Fibroblast of lung (primary cell): ENCODE results near the gene KCNH1. TPM values are rescaled to one million over a fixed set of nuclear protein-coding genes. Genes with fewer than 3 reads are reported as not detected.

ENCODE experiments used
- DNase-seq, 2 donors: peaks; one replicate each; pipeline versions ENCODE4 v3.0.0 to v3.0.0-alpha.2; 2010; ENCODE audit warnings: low read depth in 2 of 2
- H2AFZ ChIP-seq: 2 replicates; pipeline ENCODE4 v1.5.1; 2012; ENCODE audit warnings: low read length, control low read depth, inconsistent platforms
- H3K27ac ChIP-seq: 2 replicates; pipeline ENCODE4 v1.5.1; 2011; ENCODE audit warnings: low read length, control low read depth; ENCODE audit not compliant: insufficient read depth
- H3K27me3 ChIP-seq: 2 replicates; pipeline ENCODE4 v1.5.1; 2011; ENCODE audit warnings: mild to moderate bottlenecking, low read length; ENCODE audit not compliant: control insufficient read depth, insufficient read depth
- H3K36me3 ChIP-seq: 2 replicates; pipeline ENCODE4 v1.5.1; 2011; ENCODE audit warnings: low read length; ENCODE audit not compliant: control insufficient read depth, insufficient read depth
- H3K4me1 ChIP-seq: 2 replicates; pipeline ENCODE4 v1.5.1; 2011; ENCODE audit warnings: low read length; ENCODE audit not compliant: control insufficient read depth, insufficient read depth; ENCODE audit errors: extremely low read depth
- H3K4me2 ChIP-seq: 2 replicates; pipeline ENCODE4 v1.5.1; 2011; ENCODE audit warnings: low read length, control low read depth; ENCODE audit not compliant: insufficient read depth; ENCODE audit errors: extremely low read depth
- H3K4me3 ChIP-seq, 4 experiments: fragments of 200-600 bp in 1 of 4; sonication (generic) in 1 of 4; replicated peaks in 1 of 4; 2 replicates each; pipeline ENCODE4 v1.5.1; 2011 to 2016; ENCODE audit warnings: low read length in 4 of 4, low read depth in 3 of 4, mild to moderate bottlenecking in 3 of 4, control low read depth in 2 of 4, inconsistent platforms in 1 of 4, mixed read lengths in 1 of 4; ENCODE audit not compliant: insufficient read depth in 1 of 4; ENCODE audit errors: control extremely low read depth in 1 of 4
- H3K79me2 ChIP-seq: 2 replicates; pipeline ENCODE4 v1.5.1; 2012; ENCODE audit warnings: mild to moderate bottlenecking, low read length, inconsistent platforms; ENCODE audit not compliant: control insufficient read depth, insufficient read depth
- H3K9ac ChIP-seq: 2 replicates; pipeline ENCODE4 v1.5.1; 2011; ENCODE audit warnings: mild to moderate bottlenecking, low read length, control low read depth; ENCODE audit not compliant: insufficient read depth
- H3K9me3 ChIP-seq: 2 replicates; pipeline ENCODE4 v1.5.1; 2012; ENCODE audit warnings: low read depth, low read length; ENCODE audit not compliant: control insufficient read depth, insufficient read depth
- H4K20me1 ChIP-seq: 2 replicates; pipeline ENCODE4 v1.5.1; 2011; ENCODE audit warnings: low read length; ENCODE audit not compliant: control insufficient read depth, insufficient read depth; ENCODE audit errors: extremely low read depth
- CTCF ChIP-seq, 2 donors: IDR thresholded peaks in 1 of 2; conservative IDR thresholded peaks in 1 of 2; 1 replicate in 1 of 2; 2 replicates in 1 of 2; pipeline ENCODE4 v1.5.1; 2011 to 2012; ENCODE audit warnings: low read length in 2 of 2, control low read depth in 1 of 2, inconsistent platforms in 1 of 2, low read depth in 1 of 2, mild to moderate bottlenecking in 1 of 2
- EZH2 ChIP-seq: IDR thresholded peaks from 2 replicates; pipeline ENCODE4 v1.5.1; 2012; ENCODE audit warnings: low read length, control low read depth, mild to moderate bottlenecking; ENCODE audit errors: missing control alignments
- polyA plus RNA-seq, 2 donors: library from polyadenylated mRNA; depleted of rRNA in 1 of 2; stranded (reverse) in 1 of 2; unstranded in 1 of 2; fragments of >200 nt; gene quantifications; 2 replicates each; pipeline ENCODE4 v1.2.1, GENCODE V29; 2011 to 2012; ENCODE audit warnings: missing spikeins in 1 of 2
- total RNA-seq: library from RNA; depleted of rRNA; stranded (reverse); fragments of >200 nt; gene quantifications from 2 replicates; pipeline ENCODE4 v1.2.1, GENCODE V29; 2014

Gene KCNH1
- total and polyA plus RNA-seq, 2 donors (not counting 1 experiment from before 2014, with no cell fraction given), result 0.17 to 1.5 TPM

- H3K79me2 ChIP-seq, result no peaks in the 10 kb centered on the region
- H4K20me1 ChIP-seq, result no peaks in the 10 kb centered on the region
- H3K27ac ChIP-seq, result no peak overlapping the region
- H3K27me3 ChIP-seq, result no peaks in the 10 kb centered on the region
- H3K4me1 ChIP-seq, result no peaks in the 10 kb centered on the region
- H3K9me3 ChIP-seq, result no peaks in the 10 kb centered on the region
- H2AFZ ChIP-seq, result no peak overlapping the region
- DNase-seq, result no peak
- no peak overlapping the region for H3K4me3 ChIP-seq
- no peaks in the 10 kb centered on the region for H3K36me3 ChIP-seq
- TF ChIP-seq EZH2, result no peak
- TF ChIP-seq CTCF (conservative IDR thresholded peaks at IDR 0.05 in 1 of 2, IDR thresholded peaks at IDR 0.05 in 1 of 2; ENCODE audit: low read depth in 1 of 2, low read length in 2 of 2), result no peak
- no peak overlapping the region for H3K4me2 ChIP-seq
- no peak overlapping the region for H3K9ac ChIP-seq
Observed at GRCh38 chr1:210900820-210901219, 233.1 kb downstream of the KCNH1 start.

GRCh38 chr1:210900079-210900478 lies 233.9 kb downstream of the KCNH1 start:
- Histone ChIP-seq H2AFZ (no peak overlapping the region), H3K79me2 (no peaks in the 10 kb centered on the region), H3K4me1 (no peaks in the 10 kb centered on the region), H3K27ac (no peak overlapping the region), H3K4me3 (no peak overlapping the region), H3K9me3 (no peaks in the 10 kb centered on the region), H3K27me3 (no peaks in the 10 kb centered on the region), H4K20me1 (no peaks in the 10 kb centered on the region), H3K4me2 (no peak overlapping the region), H3K9ac (no peak overlapping the region), H3K36me3 (no peaks in the 10 kb centered on the region)
- TF ChIP-seq EZH2 (no peak), CTCF (conservative IDR thresholded peaks at IDR 0.05 in 1 of 2, IDR thresholded peaks at IDR 0.05 in 1 of 2; ENCODE audit: low read depth in 1 of 2, low read length in 2 of 2) (no peak)
- no peak for DNase-seq

GRCh38 chr1:210899676-210900075 lies 234.3 kb downstream of the KCNH1 start:
- Histone ChIP-seq H3K27ac (no peak overlapping the region), H3K9me3 (no peaks in the 10 kb centered on the region), H3K4me1 (no peaks in the 10 kb centered on the region), H3K4me3 (no peak overlapping the region), H3K4me2 (no peak overlapping the region), H2AFZ (no peak overlapping the region), H3K27me3 (no peaks in the 10 kb centered on the region), H3K36me3 (no peaks in the 10 kb centered on the region), H3K9ac (no peak overlapping the region), H3K79me2 (no peaks in the 10 kb centered on the region), H4K20me1 (no peaks in the 10 kb centered on the region)
- no peak for DNase-seq
- TF ChIP-seq EZH2, result no peak
- TF ChIP-seq CTCF (conservative IDR thresholded peaks at IDR 0.05 in 1 of 2, IDR thresholded peaks at IDR 0.05 in 1 of 2; ENCODE audit: low read depth in 1 of 2, low read length in 2 of 2), result no peak
